HG03558 (cell line): ENCODE data around the gene SLC22A23.

Experiments used
- ATAC-seq: cut with Tn5 transposase; IDR thresholded peaks from one replicate; pipeline ENCODE4 v1.9.1; 2021; ENCODE audit warnings: moderate number of reproducible peaks; ENCODE audit not compliant: unreplicated experiment; ENCODE audit errors: extremely low read depth

Gene SLC22A23

GRCh38 chr6:3310051-3310448 is 146.8 kb downstream of the SLC22A23 start:
- ATAC-seq = no peak

GRCh38 chr6:3309391-3310050 is 147.3 kb downstream of the SLC22A23 start:
- ATAC-seq = no peak

DNA sequence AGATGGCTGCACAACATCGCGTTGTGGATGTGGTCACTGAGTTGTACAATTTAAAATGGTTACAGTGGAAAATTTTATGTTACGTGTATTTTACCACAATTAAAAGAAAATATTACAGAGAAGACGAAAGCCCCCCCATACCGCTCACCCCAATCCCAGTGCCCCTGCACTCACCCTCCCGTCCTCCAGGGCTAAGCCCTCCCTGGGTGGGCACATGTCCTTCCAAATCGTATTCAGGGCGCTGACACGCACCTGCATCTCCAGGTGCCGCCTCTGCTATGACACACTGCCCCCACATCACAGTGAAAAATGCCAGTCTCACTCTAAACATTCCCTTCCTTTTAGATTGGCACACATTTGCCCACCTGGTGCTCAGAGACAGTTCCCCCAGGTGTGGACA is 148.7 kb downstream of the SLC22A23 start:
- no peak for ATAC-seq

DNA sequence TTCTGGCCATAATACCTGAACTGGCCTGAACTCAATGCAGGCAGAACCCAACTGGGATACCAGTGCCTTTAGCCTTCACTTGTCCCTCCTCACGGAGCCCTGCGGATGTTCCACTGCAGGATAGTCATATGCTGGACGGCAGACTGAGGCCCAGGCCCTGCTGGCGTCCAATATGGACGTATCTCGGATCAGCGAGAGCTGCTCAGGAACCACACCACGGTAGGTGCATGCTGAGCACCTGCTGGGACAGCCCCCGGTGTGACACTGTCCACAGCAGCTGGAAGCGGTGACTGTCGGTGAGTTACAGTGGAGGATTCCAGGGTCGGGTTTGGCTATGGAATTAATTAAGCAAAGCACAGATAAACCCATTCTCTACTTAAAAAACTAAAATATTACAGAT is 149.4 kb downstream of the SLC22A23 start:
- ATAC-seq = no peak

GRCh38 chr6:3306848-3307247 is 150.0 kb downstream of the SLC22A23 start:
- no peak for ATAC-seq

- no peak for ATAC-seq
Measured at GRCh38 chr6:3305831-3306230, 151.0 kb downstream of the SLC22A23 start.

DNA sequence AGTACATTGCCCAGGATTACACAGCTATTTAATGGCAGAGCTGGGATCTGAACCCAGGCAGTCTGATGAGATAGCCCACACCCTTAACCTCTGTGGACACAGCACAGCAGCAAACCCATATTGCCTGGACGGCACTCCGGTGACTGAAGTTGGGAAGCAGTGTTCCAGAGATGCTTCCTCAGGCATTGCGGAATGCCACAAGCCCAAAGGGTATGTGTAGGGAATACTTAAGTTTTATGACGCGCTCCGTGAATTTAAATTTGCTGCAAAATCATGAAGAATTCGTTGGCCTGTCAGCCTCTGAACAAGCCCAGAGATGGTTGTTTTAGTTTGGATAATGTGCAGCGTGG is 151.7 kb downstream of the SLC22A23 start:
- no peak for ATAC-seq

DNA sequence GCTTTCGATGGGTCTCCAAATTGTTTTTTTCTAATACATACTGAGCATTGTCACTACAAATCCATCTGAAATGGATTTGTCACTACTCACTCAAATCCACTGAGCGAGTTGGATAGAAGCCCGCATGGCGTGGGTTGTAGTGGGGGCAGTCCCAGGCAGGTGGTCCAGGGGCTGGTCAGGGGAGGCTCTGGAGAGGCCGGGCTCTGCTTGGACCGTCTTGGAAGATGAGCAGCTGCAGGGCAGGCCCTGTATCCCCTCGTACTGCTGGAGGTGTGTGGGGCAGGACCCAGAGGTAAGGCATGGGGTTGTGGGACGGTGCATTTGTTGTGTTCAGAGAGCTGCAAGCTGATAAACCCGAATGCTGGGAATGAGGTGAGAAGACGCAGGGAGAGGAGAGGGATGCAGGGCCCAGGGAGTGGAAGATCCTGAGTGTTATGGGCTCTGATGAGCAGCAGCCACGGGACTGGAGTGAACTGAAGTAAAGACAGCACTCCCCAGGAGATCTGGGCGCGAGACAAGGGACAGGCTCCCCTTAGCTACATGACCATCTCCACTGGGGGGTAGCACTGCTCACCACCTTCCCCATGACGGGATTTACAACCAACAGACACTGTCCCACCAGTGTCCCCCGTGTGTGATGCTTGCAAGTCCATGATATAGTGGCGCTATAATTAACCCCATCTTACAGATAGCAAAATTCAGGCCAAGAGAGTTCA is 152.2 kb downstream of the SLC22A23 start:
- ATAC-seq = no peak

- no peak for ATAC-seq
Measured at GRCh38 chr6:3303795-3304411, 152.9 kb downstream of the SLC22A23 start.

- ATAC-seq = no peak
Measured at GRCh38 chr6:3301506-3301905, 155.3 kb downstream of the SLC22A23 start.

- ATAC-seq = no peak
Measured at GRCh38 chr6:3299221-3299620, 157.6 kb downstream of the SLC22A23 start.

DNA sequence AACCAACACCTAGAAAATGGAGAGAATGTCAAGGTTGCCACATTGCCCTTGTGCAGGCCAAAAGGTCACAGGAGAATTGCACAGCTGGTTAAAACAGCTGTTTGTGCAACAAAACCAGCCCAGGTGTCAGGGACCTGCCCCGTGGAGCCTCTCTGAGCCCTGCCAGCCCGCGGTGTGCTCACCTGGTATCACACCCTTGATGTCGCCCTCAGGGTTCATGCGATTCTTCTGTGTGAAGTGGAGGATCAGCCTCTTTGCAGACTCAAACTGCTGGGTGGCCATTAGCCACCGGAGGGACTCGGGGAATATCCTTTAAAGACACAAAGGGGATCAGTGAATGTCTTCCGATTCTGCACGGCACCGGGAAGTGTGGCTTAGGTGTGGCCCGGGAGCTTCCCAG is 158.9 kb downstream of the SLC22A23 start:
- no peak for ATAC-seq

DNA sequence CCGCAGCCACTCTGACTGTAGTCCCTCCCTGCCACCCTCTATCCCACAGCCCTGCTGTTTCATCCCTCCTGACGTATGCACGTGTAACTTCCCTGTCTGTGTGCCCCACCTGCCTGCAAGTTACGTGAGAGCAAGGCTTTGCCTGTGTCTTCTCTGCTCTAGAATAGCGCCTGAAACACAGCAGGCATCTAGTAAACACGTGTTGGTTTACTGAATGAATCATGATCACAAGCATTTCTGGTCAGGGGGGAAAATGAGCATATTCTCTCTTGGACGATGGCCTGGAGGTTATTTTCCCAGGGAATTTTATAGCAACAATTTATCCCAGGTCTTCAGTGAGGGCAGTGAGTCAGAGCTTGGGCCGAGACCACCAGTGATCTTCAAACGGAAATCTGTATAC is 159.8 kb downstream of the SLC22A23 start:
- ATAC-seq = no peak

DNA sequence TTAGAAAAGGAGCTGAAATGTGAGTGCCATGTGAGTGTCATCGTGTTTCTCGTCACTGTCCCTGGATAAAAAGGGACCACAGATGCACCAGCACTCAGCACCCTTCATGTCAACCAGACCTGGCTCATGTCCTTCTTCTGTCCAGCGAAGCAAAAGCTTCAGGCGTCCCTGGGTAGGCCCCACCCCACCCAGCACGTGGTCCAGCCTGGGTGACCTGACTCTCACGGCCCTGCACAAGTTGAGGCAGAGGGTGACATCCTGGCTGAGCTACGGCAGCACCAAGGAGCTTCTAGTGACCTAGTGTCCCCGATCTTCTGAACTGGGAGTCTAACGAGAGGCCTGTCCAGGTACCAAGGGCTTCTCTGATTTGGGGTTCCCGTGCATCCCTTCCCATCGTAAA is 160.3 kb downstream of the SLC22A23 start:
- ATAC-seq = no peak

DNA sequence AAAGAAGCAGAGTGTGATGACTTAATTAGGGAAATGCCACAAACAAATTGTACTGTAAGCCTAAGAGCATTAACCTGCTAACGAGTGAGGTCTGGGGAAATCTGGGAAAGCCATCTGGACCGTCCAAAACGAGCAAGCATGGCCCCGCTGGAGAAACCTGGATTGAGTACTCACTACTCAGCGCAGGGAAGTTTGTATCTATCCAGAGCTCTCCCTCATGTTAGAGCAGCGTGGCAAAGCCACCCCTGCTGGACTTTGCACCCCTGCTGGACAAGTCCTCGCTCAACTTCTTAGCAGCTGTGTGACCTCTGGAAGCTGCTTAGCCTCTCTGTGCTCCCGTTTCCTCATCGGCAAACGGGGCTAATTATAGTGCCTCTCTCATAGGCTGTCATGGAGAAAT is 160.8 kb downstream of the SLC22A23 start:
- no peak for ATAC-seq

GRCh38 chr6:3294921-3295871 is 161.7 kb downstream of the SLC22A23 start:
- ATAC-seq = no peak

GRCh38 chr6:3294396-3294795 is 162.5 kb downstream of the SLC22A23 start:
- ATAC-seq = no peak

- no peak for ATAC-seq
Measured at GRCh38 chr6:3293271-3294155, 163.3 kb downstream of the SLC22A23 start.

GRCh38 chr6:3292431-3293197 is 164.2 kb downstream of the SLC22A23 start:
- no peak for ATAC-seq
